Glutamatergic neuron (in vitro differentiated cells): ENCODE measurements around the gene FGF2. TPM values are rescaled to one million over a fixed set of nuclear protein-coding genes. Genes with fewer than 3 reads are reported as not detected.

Experiments
- DNase-seq: peaks from one replicate; pipeline ENCODE4 v3.0.0; 2022
- H3K27ac Mint-ChIP-seq: one replicate; pipeline ENCODE4 v1.8.0; 2020; ENCODE audit warnings: mild to moderate bottlenecking, mixed read lengths, inconsistent platforms; ENCODE audit not compliant: unreplicated experiment
- H3K27me3 Mint-ChIP-seq: one replicate; pipeline ENCODE4 v1.8.0; 2020; ENCODE audit warnings: mild to moderate bottlenecking, moderate library complexity, mixed read lengths, inconsistent platforms; ENCODE audit not compliant: unreplicated experiment
- H3K36me3 Mint-ChIP-seq: one replicate; pipeline ENCODE4 v1.8.0; 2020; ENCODE audit warnings: mild to moderate bottlenecking, mixed read lengths, inconsistent platforms; ENCODE audit not compliant: unreplicated experiment
- H3K4me1 Mint-ChIP-seq: one replicate; pipeline ENCODE4 v1.8.0; 2020; ENCODE audit warnings: mild to moderate bottlenecking, low read depth, mixed read lengths, inconsistent platforms; ENCODE audit not compliant: unreplicated experiment
- H3K4me3 Mint-ChIP-seq: one replicate; pipeline ENCODE4 v1.8.0; 2020; ENCODE audit warnings: mild to moderate bottlenecking, mixed read lengths, inconsistent platforms; ENCODE audit not compliant: unreplicated experiment
- H3K9me3 Mint-ChIP-seq: one replicate; pipeline ENCODE4 v1.8.0; 2020; ENCODE audit warnings: mild to moderate bottlenecking, moderate library complexity, mixed read lengths, inconsistent platforms; ENCODE audit not compliant: unreplicated experiment
- total RNA-seq: library from RNA; stranded (reverse); fragmentation: NEBNext Ultra II Directional; extraction: Animal tissue kit (Norgen Biotek cat#: 25700); gene quantifications from one replicate; pipeline ENCODE4 v1.2.1, GENCODE V29; 2021; ENCODE audit not compliant: unreplicated experiment
- TF ChIP-seq, protein P1 (sequence below): fragments of 200-600 bp; sonication (generic); IDR thresholded peaks from one replicate; pipeline ENCODE4 v1.5.0; 2021; ENCODE audit not compliant: partially characterized antibody, unreplicated experiment

FGF2 gene
- total RNA-seq, 1 donor from 2014 or later = 2.9 TPM

DNA sequence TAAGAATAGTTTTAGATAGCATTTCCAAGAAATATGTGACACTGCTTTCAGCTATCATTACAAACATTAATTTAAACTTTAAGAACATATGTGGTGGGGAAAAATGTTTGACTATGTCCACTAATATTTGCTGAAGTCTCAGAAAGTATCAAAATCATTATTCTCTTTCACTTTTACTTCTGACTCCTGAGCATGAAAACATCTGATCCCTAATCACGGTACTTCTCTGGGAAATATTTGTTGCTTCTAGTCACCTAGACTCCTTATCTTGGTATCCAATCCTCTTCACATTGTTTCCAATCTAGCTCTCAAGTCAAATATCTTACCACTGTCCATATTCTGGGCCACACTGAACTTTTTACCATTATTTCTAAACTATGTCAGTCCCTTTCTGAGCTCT is 85.0 kb downstream of the FGF2 start:
- TF ChIP-seq, protein P1, sequence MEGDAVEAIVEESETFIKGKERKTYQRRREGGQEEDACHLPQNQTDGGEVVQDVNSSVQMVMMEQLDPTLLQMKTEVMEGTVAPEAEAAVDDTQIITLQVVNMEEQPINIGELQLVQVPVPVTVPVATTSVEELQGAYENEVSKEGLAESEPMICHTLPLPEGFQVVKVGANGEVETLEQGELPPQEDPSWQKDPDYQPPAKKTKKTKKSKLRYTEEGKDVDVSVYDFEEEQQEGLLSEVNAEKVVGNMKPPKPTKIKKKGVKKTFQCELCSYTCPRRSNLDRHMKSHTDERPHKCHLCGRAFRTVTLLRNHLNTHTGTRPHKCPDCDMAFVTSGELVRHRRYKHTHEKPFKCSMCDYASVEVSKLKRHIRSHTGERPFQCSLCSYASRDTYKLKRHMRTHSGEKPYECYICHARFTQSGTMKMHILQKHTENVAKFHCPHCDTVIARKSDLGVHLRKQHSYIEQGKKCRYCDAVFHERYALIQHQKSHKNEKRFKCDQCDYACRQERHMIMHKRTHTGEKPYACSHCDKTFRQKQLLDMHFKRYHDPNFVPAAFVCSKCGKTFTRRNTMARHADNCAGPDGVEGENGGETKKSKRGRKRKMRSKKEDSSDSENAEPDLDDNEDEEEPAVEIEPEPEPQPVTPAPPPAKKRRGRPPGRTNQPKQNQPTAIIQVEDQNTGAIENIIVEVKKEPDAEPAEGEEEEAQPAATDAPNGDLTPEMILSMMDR = no peak
- H3K27me3 Mint-ChIP-seq = no peaks in the 10 kb centered on the region
- no peaks in the 10 kb centered on the region for H3K9me3 Mint-ChIP-seq
- H3K36me3 Mint-ChIP-seq = no peaks in the 10 kb centered on the region
- no peaks in the 10 kb centered on the region for H3K4me1 Mint-ChIP-seq
- no peak overlapping the region for H3K4me3 Mint-ChIP-seq
- no peak for DNase-seq
- no peak overlapping the region for H3K27ac Mint-ChIP-seq

DNA sequence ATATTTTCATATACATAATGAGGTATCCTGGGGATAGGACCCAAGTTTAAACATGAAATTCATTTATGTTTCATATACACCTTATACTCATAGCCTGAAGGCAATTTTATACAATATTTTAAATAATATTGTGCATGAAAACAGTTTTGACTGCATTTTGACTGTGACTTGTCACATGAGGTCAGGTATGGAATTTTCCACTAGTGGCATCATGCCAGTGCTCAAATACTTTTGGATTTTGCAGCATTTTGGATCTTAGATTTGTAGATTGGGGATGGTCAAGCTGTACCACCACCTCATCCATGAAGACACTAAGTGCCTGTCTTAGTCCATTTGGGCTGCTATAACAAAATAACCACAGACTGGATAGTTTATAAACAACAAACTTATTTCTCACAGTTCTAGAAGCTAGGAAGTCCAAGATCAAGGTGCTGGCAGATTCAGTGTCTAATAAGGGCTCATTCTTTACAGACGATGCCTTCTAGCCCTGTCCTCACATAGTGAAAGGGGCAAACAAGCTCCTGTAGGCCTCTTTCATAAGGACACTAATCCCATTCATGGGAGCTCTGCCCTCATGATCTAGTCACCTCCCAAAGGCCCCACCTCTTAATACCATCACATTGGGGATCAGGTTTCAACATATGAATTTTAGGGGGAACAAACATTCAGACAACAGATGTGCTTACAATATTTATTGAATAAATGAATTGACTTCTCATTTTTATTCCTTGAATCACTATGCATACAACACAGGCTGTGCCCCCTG is 86.4 kb downstream of the FGF2 start:
- Mint-ChIP-seq H3K36me3 (no peaks in the 10 kb centered on the region), H3K4me3 (no peak overlapping the region), H3K4me1 (no peaks in the 10 kb centered on the region), H3K9me3 (no peaks in the 10 kb centered on the region), H3K27ac (no peak overlapping the region), H3K27me3 (no peaks in the 10 kb centered on the region)
- no peak for DNase-seq
- TF ChIP-seq, protein P1 = no peak

DNA sequence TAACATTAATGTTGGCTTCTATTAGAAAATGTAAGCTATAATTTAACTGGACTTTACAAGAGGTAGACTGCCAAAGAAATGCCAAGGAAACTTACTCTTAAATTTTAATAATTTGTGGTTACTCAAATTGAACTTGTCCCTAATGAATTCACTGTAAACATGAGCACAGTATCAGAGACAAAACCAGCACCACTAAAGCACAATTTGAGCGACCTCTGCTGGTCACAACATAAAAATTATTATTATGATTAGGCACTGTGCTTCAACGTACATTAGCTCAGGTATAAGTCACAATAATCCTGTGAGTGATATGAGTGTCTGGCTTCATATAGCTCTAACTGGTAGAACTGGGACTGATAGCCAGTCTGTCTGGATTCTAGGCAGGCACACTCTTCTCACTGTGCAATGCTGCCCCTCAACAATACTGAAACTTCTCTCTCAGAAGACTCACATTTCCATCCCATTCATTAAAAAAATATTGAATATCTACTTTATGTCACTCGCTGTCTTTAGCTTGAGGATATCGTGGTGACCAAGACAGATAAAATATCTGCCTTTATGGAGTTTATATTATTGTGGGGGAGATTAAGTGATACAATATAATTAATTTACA is 87.8 kb downstream of the FGF2 start:
- TF ChIP-seq, protein P1 = peak; percentile 43
- H3K4me3 Mint-ChIP-seq = no peak overlapping the region
- H3K9me3 Mint-ChIP-seq = no peaks in the 10 kb centered on the region
- no peaks in the 10 kb centered on the region for H3K27me3 Mint-ChIP-seq
- no peak overlapping the region for H3K27ac Mint-ChIP-seq
- DNase-seq = no peak
- H3K36me3 Mint-ChIP-seq = no peaks in the 10 kb centered on the region
- no peaks in the 10 kb centered on the region for H3K4me1 Mint-ChIP-seq

DNA sequence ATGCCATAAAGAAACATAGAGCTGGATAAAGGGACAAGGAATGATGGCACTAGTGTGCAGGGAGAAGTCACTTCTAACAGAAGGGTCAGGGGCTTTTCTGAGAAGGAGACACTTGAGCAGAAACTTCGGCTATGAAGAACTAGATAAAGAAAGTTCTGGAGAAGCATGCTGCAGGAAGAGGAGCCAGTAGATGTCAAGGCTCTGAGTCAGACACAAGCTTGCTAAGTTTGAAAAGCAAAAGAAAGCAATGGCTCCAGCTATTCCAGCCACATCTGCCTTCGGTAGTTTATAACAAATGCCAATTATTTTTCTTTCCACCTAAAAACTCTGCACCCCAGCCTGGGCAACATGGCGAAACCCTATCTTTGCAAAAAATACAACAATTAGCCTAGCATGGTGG is 88.3 kb downstream of the FGF2 start:
- Mint-ChIP-seq H3K9me3 (no peaks in the 10 kb centered on the region), H3K27me3 (no peaks in the 10 kb centered on the region), H3K4me3 (no peak overlapping the region), H3K4me1 (no peaks in the 10 kb centered on the region), H3K27ac (no peak overlapping the region), H3K36me3 (no peaks in the 10 kb centered on the region)
- TF ChIP-seq, protein P1 = no peak
- no peak for DNase-seq

DNA sequence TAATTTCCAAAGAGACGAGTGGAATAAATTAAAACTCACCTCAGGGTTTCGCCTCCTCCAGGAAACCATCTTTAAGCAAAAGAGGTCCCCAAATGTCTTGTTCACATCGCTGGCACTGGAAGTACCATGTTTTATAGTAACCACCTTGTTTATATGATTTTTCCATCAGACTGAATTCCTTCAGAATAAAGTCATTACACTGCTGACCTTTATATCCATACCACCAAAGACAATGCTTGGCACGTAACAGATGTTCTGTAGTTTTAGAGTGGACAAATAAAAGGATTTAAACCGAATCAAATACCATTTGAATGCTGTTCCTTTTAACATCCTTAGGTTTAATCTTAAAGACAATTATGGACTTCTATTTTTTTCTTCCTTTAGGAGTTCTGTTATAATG is 91.1 kb downstream of the FGF2 start:
- Mint-ChIP-seq H3K4me1 (no peaks in the 10 kb centered on the region), H3K27ac (no peak overlapping the region), H3K36me3 (no peaks in the 10 kb centered on the region), H3K27me3 (no peaks in the 10 kb centered on the region), H3K4me3 (no peak overlapping the region), H3K9me3 (no peaks in the 10 kb centered on the region)
- DNase-seq = no peak
- TF ChIP-seq, protein P1 = no peak
